ENCODE results near the gene ZBP1.

ZBP1 gene

DNA sequence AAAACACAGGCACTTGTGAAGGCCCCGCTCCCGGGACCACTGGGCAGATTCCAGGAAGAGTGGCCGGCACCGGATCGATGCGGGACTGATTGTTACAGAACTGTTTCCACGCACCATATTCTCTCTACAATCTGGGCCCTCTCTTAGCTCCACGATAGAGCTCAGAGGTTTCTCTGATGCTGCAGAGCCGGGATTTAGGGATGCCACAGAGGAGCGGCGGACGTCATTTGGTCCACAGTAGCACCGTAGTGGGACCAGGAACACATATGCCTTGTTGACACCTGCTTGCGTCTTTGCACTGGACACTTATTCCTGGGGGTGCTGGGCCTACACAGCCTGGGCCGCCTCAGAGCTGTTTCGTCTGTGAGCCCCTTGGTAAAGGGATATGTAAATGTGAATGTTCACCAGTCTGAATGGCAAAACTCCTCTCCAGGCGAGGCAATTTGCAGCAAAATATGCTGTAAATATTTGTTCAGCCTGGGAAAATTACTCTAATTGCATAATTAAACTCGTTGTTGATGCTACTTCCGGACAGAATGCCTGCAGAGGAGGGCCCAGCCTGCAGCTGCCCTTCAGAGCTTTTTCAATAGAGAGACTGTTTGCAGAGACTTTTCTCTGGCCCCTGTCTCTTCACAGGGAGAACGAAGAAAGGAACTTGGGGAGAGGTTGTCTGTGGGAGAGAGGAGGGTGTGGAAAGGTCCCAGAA, 49.9 kb downstream of the ZBP1 start:
- DNase-seq (ENCODE audit: low spot score): no peak

DNA sequence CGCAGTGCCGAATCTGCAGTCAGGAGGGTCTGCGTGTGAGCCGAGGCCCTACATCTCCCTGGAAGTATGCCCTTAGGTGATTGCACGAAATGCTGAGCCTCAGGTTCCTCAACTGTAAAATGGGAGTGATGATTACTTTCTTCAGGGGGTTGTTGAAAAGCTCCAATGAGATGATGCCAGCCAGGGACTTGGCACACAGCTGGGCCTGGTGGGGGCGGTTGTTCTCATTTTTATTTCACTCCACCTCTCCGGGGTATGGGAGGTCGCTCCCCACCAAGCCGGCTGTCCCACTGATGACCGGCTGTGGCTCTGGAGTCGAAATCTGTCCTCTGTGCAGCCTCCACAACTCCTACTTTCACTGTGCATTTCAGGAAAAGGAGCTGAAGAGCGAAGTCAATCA, 51.3 kb downstream of the ZBP1 start:
- no peak for DNase-seq (ENCODE audit: low spot score)

DNA sequence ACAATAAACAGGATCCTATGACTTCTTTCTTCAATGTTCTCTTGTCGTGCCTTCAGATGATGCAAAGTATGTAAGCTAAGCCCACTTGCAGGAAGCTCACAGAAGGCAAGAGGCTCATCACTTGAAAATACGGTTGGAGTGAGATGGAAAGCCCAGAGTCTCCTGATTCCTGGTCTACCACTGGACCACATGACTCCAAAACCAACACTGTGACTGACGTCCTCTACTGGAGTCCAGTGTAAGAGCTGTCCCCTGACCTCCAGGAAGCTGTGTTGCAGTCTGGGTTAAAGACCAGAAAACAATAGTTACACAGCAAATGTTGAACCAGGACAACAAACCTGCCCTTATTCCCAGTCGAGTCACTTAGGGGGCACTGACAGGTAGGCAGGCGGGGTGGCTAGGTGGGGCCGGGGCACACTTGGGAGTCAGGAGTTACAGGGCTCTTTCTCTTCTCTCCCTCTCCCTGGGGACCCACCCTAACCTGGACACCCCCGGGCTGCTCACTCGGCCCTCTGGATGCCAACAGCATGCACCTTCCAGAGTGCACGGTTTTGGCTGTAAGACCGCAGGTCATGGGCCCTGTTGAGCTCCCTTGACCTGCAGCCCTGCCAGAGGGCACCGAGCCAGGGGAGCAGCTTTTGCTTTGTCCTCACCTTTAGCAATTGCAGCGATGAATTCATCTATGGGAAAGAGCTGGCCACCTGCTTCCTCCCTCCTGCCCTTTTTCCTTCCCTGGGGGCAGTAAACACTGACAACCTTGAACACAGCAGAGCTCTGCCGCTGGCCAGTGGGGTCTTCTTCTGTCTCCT, 51.9 kb downstream of the ZBP1 start:
- no peak for DNase-seq (ENCODE audit: low spot score)

DNA sequence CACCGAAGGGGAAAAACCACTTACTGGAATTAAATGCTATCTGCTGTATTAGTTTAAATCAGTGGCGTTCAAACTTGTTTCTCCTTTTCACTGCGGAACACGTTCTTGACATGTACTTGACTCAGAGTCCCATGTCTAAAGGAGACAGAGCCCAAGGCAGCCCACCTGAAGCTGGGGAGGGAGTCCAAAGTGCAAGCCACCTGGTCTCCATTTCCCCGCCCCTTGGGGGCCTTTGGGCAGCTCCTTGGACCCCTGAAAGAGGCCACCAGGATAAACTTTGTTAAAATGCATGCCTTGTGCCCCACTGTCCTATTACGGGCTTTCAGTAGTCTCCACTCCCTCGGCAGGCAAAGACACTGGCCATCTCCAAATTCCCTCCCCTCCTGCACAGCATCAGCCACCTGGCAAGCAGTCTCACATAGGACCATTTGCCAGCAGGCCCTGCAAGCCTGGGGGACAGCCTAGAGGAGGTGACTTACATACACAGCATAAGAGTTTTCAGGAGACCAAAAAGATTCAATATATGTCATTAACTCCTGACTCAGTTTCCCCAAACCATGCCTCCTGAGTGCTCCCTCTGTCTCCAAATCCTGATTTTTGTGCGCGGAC, 52.7 kb downstream of the ZBP1 start:
- DNase-seq (ENCODE audit: low spot score): no peak

DNA sequence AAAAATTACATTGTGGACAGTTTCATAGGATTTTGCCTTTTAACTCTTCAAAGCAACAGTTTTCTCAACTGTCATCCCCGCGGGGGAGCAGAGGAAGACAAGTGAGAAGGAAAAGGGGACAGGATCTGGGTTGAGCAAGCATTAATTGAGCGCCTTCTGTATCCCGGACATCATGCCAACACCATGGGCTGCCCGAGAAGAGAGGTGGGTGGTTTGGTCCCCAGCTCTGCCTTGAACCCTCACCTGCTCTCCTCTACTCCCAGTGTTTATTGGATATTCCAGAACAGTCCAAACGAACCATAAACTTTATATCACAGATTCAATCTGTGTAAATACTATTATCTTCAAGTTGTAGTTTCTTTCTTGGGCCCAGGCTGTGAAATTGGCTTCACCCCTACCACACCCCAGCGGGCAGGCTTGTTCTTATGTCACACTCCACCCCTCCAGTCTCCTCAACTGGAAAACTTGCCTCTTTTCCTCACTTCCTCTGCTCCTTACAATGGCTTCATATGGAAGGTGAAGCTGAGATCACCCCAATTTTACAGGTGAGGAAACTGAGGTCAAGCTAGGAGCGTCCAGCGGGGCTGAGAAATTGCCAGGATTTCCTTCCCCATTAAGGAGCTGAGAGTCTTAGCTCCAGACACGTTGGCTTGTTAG, 53.3 kb downstream of the ZBP1 start:
- no peak for DNase-seq (ENCODE audit: low spot score)

DNA sequence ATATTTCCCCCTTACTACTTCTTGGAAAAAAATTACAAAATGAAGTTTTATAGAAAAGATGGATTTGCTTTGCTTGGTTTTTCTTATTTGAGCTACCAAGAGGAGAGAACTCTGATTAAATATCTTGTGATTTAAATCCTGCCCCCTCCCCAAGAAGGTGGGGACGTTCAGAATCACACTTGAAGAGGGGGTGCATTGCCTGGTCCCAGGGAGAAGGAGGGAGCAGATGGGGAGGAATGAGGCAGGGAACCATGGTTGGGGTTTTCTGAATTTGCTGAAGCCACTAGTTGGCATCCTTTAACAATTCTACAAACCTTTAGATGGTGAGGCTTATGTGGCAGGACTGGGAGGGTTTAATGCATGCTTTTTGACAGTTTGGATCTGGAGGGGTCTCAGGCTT, 53.8 kb downstream of the ZBP1 start:
- DNase-seq (ENCODE audit: low spot score): no peak

DNA sequence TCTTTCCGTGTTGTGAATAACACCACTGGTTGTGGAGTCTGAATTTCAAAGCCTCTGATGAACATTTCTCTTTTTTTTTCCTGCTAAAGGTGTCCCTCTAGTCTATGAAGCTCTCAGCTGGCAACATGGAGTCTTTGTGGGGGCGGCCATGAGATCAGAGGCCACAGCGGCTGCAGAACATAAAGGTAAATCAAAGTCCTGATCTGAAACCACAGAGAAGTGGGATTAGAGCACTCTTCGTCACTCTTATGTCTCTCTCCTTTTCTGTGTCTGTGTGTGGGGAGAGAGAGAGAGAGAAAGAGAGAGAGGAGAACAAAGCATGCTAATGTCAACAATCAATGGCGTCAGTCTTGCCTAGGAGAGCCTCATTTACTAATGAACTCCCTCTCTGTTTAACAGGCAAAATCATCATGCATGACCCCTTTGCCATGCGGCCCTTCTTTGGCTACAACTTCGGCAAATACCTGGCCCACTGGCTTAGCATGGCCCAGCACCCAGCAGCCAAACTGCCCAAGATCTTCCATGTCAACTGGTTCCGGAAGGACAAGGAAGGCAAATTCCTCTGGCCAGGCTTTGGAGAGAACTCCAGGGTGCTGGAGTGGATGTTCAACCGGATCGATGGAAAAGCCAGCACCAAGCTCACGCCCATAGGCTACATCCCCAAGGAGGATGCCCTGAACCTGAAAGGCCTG, 55.1 kb downstream of the ZBP1 start:
- no peak for DNase-seq (ENCODE audit: low spot score)

GRCh38 chr20:57564180-57564802, 55.9 kb downstream of the ZBP1 start:
- DNase-seq (ENCODE audit: low spot score): no peak

- DNase-seq (ENCODE audit: low spot score): no peak
Observed at GRCh38 chr20:57563522-57563921, 56.7 kb downstream of the ZBP1 start.

DNA sequence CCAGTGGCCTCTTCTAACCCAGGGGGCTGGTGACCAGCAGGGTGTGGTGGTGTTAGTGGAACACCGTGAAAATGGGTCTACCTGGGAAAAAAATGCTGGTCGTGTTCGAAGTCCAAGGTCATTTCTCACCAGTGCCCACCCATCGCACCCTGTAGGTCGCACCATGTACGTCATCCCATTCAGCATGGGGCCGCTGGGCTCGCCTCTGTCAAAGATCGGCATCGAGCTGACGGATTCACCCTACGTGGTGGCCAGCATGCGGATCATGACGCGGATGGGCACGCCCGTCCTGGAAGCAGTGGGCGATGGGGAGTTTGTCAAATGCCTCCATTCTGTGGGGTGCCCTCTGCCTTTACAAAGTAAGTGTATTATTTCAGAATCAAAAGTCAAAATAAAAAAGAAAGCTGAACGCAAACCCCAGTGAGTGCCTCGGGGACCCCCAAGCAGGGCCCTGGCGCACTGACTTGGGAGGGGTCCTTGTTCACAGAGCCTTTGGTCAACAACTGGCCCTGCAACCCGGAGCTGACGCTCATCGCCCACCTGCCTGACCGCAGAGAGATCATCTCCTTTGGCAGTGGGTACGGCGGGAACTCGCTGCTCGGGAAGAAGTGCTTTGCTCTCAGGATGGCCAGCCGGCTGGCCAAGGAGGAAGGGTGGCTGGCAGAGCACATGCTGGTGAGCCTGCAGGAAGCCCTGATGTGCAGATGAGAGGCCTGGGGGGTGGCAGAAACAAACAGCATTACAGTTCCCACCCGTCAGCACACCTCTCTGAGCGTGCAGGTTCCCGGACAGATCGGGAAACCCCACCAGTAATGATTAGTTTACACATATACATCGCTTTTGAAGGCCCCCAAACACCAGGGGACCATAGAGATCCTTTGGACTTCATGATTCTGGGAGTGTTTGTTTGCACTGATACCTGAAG, 57.4 kb downstream of the ZBP1 start:
- no peak for DNase-seq (ENCODE audit: low spot score)

- no peak for DNase-seq (ENCODE audit: low spot score)
Observed at GRCh38 chr20:57561356-57562279, 58.6 kb downstream of the ZBP1 start.

DNA sequence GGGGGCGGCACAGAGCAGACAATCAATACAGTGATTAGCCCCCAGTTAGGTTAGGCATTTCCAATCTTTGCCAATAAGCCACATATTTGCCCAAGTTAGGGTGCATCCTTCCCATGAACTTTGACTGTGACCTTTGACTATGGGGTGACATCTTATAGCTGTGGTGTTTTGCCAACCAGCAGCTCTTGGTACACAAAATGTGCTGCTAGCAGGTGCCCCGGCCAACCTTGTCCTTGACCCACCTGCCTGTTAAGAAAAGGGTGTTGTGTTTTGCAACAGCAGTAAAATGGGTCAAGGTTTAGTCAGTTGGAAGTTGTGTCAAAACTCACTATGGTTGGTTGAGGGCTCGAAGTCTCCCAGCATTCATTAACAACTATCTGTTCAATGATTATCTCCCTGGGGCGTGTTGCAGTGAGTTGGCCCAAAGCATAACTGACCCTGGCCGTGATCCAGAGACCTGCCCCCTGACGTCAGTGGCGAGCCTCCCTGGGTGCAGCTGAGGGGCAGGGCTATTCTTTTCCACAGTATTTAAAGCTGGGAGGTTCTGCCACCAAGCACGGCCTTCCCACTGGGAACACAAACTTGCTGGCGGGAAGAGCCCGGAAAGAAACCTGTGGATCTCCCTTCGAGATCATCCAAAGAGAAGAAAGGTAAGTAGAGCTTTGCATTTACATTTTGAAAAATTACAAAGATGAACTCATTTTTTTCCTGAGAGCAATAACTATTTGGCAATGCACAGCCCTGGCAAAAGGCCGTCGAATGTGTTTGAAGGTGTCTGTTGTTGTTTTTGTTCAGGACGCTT, 59.5 kb downstream of the ZBP1 start, which contains the start of gene PCK1:
Gene PCK1 (plus strand): TSS at position 557 of the 802 bp plus-strand sequence. CDS start 302 bp downstream, outside the sequence.
- no peak for DNase-seq (ENCODE audit: low spot score)

DNA sequence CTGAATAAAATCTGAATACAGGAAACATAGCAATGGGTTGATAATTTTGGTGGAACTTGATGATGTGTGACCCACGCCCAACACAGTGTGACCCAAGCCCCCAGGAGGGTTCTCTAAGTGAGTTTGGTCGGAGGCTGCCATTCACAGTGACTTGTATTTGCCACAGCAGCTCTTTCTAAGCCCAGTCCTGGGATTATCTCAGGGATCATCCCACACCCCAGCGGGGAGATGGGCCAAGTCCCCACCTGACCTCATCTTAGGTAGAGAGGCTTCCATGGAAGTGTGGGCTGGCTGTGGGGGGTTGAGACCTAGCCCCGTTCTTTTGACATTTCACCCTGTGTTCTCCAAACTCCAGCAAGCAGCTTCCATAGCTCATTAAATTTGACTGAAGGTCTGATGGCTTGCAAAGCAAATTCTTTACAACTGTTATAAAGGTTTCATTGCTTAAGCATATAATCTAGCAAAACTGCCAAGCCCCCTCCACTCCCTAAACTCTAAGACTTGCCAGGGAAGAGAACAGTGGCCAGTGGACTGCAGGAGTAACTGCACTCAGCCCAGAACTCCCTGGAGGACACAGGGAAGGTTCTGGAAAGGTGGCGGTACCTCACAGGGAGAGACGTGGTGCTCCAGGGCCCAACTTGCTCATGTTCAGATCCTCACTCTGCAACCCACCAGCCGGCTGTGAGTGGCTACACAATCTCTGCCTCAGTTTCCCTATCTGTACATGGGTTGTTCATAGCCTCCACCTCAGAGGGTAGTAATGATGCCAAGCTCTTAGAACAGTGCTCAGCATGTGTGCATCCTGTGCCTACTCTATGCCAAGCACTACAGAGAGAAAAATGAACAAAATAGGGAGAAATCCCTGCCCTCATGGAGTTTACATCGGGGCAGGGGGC, 60.3 kb downstream of the ZBP1 start:
- no peak for DNase-seq (ENCODE audit: low spot score)

DNA sequence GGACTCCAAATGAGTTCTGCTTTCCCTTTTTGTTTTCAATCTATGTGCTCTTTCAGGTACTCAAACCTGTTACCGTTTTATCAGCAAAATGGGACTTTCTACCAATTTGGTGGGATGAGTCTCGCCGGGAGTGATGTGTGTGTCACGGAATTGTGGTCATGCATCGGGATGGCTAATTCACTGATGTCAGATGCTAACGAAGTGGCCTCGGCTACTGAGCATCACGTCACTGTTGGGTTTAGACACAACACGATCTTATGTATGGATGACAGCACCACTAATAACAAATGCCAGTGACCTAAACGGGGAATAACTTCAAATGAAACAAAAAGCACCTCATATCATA, 61.0 kb downstream of the ZBP1 start:
- no peak for DNase-seq (ENCODE audit: low spot score)

DNA sequence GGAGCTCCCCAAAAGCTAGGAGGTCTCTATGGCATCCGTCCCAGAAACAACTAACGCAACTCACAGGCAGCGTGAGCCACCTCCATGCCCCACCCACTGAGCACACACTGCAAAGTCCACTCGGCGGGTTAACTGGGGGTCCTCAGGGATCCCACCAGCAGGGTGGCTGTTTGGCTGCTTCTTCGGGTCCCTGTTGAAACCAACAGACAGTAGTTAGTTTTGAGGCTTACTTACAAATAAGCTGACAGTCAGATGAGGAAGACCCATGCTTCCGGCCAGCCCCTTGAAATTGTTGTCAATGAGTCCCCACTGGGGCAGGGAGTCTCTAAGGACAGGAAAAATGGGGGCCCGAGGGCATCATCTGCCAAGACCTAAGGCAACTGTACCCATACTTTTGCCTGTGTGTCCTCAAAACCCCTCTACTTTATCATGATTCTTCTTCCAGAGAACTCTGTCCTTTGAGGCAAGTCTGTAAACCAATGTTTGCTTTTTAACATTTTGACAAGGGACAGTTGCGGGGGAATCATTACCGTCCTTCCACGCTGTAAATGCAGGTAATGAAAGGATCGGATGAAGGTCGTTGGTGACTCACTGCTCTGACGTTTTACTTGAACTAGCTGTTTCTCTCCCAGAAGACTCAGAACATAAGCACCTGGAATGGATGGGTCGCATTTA, 61.5 kb downstream of the ZBP1 start:
- DNase-seq (ENCODE audit: low spot score): no peak

- DNase-seq (ENCODE audit: low spot score): no peak
Observed at GRCh38 chr20:57557926-57558613, 62.2 kb downstream of the ZBP1 start.

DNA sequence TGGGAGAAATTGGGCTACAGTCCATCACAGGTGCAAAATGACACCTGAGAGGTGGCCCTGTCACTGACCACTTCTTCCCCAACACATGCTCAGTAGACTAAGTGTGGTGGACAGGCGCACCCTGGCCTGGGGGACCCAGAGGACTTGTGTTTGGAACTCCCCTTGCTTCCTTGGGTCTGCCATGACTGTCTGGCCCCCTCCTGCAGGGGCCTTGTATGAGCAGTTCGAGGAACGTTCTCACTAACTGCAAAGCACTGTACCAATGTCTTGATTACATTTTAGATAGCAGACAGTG, 63.3 kb downstream of the ZBP1 start:
- DNase-seq (ENCODE audit: low spot score): no peak
